GM04503 (cell line): ENCODE data around the gene MAB21L4.

Experiments used
- DNase-seq: peaks from one replicate; pipeline ENCODE4 v3.0.0-alpha.2; 2012; ENCODE audit warnings: low read depth

Gene MAB21L4

DNA sequence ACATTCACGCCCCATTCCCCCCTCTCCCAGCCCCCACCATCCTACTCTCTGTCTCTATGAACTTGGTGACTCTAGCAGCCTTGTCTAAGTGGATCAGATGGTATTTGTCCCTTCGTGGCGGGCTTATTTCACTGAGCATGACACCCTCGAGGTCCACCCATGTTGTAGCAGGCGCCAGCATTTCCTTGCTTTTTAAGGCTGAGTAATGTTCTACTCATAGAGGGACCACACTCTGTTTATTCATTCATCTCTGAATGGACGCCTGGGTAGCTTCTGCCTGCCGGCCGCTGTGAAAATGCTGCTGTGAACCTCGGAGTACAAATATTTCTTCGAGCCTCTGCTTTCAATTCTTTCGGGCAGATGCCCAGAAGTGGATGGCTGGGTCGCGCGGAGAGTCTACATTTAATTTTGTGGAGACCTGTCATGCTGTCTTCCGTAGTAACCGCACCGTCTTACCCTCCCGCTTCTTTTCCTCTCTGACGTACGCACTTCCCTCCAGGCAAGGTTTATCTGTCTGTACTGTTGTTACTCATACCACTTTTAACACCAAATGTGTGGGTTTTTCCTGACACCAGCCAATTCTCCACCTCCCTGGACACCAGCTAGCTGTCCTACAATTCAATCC, 15.8 kb upstream of the MAB21L4 start:
- DNase-seq, result no peak

GRCh38 chr2:240909216-240909974, 13.4 kb upstream of the MAB21L4 start:
- DNase-seq, result no peak

DNA sequence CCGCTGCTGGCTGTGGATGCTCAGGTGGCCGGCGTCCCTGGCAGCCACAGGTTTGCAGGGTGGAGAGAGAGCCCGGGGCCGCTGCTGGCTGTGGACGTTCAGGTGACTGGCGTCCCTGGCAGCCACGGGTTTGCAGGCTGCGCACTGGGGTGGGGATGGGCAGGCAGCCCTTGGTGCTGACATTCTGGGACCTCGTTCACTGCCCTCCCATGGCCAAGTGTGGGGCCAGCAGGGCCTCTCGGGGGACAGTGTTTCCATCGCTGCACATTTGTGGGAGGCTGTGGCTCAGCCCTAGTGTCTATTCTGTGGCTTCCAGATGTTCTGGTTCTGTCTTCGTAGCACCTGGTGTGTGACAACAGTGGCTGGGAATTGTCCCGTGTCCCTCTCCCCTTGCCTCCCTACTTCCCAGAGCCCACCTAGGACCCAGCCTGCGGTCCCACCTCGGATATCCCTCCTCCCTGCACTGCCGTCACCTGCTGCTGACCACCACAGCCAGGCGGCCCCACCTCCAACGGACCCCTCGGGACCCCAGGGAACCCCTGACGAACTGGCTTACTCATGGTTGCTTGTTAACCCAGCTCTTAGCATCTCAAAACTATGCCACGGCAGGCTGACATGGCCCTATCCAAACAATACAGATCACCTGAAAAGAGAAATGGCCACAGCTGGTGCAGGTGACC, 11.1 kb upstream of the MAB21L4 start:
- no peak for DNase-seq

DNA sequence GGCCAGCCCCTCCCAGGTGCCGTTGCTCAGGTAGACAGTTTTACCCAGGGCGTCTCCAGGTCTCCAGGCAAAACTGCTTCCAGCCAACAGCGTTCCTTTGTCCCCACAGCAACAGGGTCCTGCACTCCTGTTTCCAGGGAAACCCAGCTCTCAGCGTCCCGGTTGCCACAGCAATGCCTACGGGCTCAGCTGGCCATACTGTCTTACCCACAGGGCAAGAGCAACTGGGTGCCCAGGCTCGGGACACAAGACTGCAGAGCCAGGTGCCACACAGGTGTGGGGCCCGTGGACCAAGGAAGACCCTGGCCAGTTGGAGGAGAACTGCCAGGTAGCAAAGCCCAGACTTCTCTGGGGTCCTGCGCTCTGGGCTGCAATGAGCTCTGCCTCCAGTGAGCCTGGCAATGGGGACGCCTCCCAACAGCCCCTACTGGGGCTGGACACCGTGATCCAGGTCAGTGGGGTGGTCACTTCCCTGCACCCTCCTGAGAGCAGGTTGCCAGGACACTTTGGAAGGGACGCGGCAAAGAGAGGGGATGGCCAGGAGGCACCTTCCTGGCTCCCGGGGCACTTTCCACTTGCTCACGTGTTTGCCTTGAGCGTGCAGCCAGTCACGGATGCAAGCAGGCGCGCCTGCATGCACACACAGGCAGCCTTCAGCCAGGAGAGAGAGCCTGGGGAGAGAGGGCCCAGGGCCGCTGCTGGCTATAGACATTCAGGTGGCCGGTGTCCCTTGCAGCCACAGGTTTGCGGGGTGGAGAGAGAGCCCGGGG, 10.4 kb upstream of the MAB21L4 start, which contains the start of gene CROCC2:
Gene CROCC2, plus strand, starts transcription at position 196 of the 770 bp plus-strand sequence. Its CDS starts 178 bp downstream, at position 374.
- DNase-seq, result no peak

- DNase-seq, result no peak
Observed at GRCh38 chr2:240905176-240905781, 9.3 kb upstream of the MAB21L4 start.

DNA sequence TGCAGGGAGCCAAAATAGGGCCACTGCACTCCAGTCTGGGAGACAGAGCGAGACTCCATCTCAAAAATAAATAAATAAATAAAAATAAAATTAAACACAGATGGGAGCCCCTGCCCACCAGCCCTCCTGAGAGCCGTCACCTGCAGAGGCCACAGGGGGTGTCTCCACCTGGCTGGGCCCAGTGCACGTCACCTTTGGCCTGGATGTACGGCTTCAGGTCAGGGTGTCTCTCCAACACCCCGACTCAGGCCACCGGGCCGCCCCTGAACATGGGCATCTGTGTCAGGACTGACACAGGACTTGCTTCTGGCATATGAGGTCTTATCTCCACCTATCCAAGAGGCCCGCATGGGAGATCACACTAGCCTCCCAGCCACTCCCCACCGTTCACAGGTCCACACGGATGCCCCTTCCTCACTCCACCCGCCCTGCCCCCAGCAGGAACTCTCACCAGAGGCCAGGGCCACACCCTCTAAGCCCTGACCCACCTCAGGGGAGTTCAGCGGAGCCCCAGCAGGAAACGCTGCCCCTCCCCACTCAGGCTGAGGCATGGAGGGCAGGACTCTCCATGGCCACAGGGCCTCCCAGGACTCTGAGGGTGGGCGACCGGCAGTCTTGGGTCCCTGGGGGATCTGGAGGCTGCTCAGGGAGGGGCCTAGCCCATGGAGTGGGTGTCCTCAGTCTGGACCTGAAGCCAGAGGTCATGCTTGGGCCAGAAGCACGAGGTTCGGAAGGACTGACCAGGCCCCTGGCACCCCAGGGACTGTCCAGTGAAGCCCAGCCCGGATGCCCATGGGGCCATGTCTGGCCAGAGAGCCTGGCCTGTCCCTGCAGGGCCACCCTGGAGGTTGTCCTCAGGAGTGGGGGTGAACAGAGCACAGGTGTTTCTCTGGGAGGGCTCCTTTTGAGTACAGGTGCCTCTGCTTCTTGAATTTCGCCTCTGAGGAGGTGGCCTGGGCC, 8.5 kb upstream of the MAB21L4 start:
- DNase-seq, result no peak

DNA sequence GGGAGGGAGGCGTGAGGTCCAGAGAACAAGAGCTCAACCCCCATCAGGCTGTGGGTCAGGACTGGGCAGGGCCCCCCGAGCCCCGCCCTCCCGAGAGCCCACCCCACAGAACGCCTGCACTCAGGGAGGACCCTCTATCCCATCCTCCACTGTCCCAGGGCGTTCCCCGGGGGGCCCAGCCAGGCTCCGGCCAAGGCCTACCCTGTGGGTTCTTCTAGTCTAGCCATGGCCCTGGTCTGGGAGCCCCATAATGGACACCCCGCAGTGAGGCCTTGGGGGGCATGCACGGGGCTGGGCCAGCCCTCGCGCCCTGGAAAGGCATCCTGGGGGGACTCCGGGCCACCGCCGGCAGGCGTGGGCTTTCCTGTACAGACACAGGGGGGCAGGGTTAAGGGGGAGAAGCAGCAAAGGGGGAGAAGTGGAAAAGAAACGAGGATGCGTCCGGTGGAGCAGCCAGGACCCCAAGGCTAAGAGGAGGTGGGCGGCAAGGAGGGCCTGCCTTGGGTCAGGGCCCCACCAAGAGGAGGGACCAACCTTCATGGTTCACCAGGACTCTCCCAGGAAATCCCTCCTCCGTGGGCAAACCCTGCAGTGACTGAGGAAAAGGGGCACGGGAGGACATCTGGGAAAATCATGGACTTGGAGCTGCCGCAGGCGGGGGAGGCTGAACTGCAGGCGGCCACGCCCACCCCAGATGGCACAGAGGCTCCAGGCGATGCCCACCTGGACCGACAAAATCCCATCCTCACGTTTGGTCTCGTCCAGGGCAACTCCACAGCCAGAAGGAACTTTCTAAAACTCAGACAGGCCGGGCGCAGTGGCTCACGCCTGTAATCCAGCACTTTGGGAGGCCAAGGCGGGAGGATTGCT, 7.5 kb upstream of the MAB21L4 start:
- DNase-seq, result no peak

- no peak for DNase-seq
Observed at GRCh38 chr2:240902615-240903041, 6.7 kb upstream of the MAB21L4 start.

GRCh38 chr2:240901986-240902614, 6.1 kb upstream of the MAB21L4 start:
- no peak for DNase-seq

DNA sequence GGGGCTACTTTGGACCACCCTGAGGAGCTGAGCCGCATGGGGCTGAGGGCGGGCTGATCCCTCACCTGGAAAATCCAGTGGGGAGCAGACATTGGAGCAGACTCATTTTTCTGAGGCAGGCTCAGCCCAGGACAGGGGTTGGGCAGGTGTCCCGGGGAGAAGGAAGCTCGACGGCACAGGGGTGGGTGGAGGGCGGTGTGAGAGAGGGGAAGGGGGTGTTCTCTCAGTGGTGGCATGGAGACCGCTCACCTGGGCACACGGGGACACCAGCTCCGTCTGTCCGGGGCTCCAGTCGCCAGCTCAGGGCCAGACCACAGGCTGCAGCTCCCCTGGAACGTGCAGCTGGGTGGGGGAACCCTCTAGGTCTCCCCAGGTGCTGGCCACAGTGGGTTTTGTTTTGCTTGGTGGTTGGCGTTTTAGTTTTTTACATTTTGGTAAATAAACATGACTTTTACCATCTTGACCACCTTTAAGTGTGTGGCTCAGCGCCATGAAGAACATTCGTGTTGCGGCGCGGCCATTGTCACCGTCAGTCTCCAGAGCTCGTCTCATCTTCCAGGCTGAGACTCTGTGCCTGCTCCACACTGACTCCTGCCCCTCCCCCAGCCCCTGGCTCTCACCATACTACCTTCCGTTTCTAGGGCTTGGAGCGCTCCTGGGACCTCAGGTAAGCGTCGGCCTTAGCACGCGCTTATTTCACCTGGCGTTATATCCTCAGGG, 4.3 kb upstream of the MAB21L4 start:
- DNase-seq, result no peak

DNA sequence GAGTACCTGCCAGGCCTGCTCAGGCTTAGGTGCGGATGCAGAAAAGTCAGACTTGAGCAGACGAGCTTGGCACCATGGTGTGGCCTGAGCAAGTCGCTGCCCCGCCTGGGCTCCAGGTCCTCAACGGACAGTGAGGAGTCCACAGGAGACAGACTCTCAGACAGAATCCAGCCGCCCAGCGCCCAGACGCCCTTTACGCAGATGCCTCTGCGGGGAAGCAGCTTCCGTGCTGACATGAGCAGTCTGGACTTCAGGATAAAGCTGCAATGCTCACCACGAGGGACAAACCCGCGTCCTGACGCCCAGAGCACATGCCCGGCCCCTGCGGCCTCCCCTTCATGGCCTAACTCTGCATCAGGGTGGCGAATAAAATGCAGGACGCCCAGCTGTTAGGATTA, 3.5 kb upstream of the MAB21L4 start:
- DNase-seq, result no peak

GRCh38 chr2:240898731-240899467, 2.9 kb upstream of the MAB21L4 start:
- no peak for DNase-seq

DNA sequence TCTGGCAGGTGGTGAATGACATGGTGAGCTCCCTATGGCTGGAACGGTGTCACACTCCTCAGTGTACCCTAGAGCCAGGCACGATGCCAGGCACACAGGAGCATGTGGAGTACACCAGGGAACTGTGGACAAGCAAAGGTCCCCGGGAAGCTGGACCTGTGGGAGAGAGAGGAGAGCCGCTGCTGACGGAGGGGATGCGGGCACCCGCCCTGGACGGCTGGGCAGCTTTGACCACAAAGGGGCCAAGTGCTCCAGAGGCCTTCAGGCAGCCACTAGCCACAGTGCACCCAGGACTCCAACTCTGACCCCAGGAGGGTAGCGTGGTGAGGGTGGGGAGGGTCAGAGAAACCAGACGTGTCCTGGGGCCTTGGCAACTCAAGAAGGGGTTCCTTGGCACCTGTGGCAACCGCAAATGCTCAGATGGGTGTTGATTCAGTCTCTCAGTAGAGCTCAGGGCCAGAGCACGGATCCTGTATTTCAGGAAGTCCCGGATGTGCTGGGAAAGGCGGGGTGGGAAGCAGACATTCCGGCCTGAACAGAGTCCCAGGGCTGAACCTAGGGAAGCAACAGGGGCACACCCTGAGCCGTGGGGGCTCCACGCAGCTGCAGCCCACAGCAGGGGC, 2.3 kb upstream of the MAB21L4 start:
- DNase-seq, result no peak

- no peak for DNase-seq
Observed at GRCh38 chr2:240896871-240897692, 1.1 kb upstream of the MAB21L4 start.

DNA sequence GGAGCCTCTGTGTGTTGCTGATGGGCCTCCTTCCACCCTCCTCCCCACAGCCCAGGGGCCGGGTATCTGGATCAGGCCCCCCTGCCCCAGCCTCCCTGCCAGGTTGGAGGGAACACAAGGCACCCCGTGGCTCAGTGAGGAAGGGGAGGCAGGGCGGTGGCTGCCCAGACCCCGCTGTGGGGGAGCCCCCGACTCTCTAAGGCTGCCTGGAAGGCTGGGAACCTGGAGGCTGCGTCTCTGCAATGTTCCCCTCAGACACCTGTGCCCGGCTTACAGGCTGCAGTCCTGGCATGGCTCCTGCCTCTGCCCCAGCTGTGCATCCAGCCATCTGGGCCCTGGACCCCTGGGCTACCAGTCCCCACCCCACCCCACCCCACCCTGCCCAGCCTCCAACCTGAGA, 438 bp upstream of the MAB21L4 start:
- no peak for DNase-seq

DNA sequence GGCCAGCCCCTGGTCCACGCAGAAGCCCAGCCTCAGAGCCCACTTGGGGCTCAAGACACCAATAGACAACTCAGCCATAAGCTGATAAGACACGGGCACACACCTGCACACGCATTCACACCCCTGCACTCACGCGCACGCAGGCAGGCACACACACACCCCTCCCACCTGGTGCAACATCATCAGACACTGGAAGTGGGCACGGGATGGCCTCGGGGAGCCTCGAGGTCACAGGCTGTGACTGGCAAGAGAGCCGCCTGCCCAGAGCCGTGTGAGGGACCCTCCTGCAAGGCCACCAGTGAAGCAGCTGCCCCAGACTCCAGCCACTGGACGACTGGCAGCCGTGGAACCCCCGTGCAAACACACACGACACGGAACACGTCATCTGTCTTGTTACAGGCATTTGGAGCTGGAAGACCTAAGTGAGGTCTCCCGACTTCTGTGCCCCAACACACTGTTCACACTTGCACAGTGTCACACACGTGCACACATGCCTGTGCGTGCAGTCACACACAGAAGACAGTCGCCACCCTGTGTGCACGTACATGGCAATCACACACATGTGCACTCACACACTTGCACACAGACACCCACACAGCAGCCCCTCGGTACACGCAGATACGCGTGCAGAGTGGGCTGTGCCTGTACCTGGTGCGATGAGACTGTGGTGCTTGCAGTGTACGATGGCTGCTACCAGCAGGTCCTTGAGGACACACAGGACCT, 959 bp downstream of the MAB21L4 start:
- no peak for DNase-seq
